ENCODE data around the gene HCLS1.
A peak's percentile ranks its signal among the peaks of the same experiment; 100 is the strongest.
"Not testable (repeated sequence)": the region's sequence is repeated elsewhere in the genome, so short reads cannot be mapped to it uniquely, and the experiment has no call there.

The HCLS1 gene

GRCh38 chr3:121594850-121595249, 65.9 kb downstream of the HCLS1 start:
- DNase-seq = no peak

GRCh38 chr3:121593806-121594205, 66.9 kb downstream of the HCLS1 start:
- DNase-seq = not testable (repeated sequence)

- DNase-seq = peak; percentile 96
Measured at GRCh38 chr3:121592856-121593702, 67.6 kb downstream of the HCLS1 start, which contains the start of gene FBXO40. FBXO40 (plus strand) TSS chr3:121593379; CDS start chr3:121620576, 27,197 bp downstream.

GRCh38 chr3:121584418-121584817, 76.3 kb downstream of the HCLS1 start:
- DNase-seq = no peak

- DNase-seq = no peak
Measured at GRCh38 chr3:121581691-121582090, 79.0 kb downstream of the HCLS1 start.
